HG03558 (cell line): ENCODE measurements around the gene TBC1D10B.

Experiments
- ATAC-seq: cut with Tn5 transposase; IDR thresholded peaks from one replicate; pipeline ENCODE4 v1.9.1; 2021; ENCODE audit warnings: moderate number of reproducible peaks; ENCODE audit not compliant: unreplicated experiment; ENCODE audit errors: extremely low read depth

TBC1D10B gene

DNA sequence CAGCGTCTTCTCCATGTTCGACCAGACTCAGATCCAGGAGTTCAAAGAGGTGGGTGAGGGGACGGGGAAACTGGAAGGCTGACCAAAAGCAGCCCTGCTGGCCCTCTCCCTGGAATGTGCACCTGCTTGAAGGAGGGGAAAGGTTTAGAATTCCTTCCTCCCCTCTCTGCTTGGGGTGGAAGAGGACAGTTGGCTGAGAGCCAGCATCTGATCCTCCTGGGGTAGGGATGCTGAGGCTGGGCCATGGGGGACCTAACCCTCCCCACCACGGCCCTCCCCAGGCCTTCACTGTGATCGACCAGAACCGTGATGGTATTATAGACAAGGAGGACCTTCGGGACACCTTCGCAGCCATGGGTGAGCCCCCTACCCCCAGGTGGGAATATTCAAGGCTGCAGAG, 5.6 kb upstream of the TBC1D10B start:
- no peak for ATAC-seq

DNA sequence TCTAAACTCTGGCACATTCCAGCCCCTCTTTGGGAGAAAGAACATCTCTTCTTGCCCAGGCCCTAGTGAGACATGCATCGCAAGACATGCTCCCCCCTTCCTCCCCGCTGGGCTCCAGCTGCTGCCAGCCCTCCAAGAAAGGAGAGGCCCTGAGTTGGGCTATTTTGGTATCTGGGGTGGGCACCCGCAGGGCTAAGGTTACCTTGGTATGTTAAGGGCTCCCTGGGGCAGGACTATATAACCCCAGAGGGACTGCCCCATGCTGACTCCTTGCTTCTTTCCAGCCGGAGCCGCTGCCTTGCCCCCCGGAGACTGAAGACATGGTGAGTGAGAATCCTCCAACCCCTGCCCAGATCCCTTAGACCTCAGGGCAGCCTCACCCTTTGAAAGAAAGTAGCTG, 4.2 kb upstream of the TBC1D10B start, which contains the start of gene MYL11:
MYL11 (plus strand) TSS at position 265 of the 400 bp plus-strand sequence; CDS start at position 321, 56 bp downstream.
- ATAC-seq: no peak

- no peak for ATAC-seq
These were observed 2.4 kb upstream of the TBC1D10B start for GRCh38 chr16:30372725-30373124.

DNA sequence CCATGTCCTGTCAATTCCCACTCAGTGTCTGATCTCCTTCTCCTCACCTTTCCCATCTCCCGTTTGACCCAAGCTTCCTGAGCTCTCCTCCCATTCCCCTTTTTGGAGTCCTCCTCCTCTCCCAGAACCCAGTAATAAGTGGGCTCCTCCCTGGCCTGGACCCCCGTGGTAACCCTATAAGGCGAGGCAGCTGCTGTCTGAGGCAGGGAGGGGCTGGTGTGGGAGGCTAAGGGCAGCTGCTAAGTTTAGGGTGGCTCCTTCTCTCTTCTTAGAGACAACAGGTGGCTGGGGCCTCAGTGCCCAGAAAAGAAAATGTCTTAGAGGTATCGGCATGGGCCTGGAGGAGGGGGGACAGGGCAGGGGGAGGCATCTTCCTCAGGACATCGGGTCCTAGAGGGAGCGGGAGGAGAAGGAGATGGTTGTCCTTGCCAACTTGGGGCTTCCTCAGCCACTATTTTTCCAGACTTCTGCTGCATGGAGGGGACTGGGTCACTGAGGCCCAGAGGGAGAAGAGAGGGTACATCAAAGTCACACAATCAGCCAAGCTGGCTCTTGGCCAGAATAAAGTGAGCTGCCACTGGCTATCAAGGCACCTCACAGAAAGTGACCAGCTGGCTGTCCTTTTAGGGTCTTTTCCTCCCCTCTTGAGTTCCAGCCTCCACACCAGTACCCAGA, 1.9 kb upstream of the TBC1D10B start:
- ATAC-seq: no peak

- ATAC-seq: no peak
These were observed 1.0 kb upstream of the TBC1D10B start for GRCh38 chr16:30371248-30371816.

DNA sequence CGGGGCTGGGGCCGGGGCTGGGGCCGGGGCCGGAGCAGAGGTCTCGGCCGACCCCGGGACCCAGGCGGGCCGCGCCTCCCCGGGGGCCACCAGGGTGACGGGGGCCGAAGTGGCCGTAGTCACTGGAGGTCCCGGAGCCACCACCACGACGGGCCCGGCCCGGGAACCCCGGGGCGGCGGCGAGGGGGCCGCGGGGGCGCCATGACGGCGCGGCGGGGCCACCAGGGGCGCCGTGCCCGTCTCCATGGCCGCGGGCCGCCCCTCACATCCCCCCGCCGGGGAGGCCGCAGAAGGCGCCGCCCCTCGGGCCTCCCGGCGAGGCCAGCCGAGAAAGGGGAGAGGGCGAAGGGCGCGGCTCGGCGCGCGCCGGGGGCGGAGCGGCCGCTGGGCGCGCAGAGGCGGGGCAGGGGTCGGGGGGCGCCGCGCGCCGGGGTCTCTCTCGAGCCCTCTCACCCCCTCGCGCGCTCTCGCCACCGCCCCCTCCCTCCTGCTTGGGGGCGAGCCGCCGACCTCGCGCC, 297 bp downstream of the TBC1D10B start:
- no peak for ATAC-seq

GRCh38 chr16:30369091-30369937, 980 bp downstream of the TBC1D10B start:
- ATAC-seq: no peak

GRCh38 chr16:30368792-30369090, 1.6 kb downstream of the TBC1D10B start:
- ATAC-seq: no peak

DNA sequence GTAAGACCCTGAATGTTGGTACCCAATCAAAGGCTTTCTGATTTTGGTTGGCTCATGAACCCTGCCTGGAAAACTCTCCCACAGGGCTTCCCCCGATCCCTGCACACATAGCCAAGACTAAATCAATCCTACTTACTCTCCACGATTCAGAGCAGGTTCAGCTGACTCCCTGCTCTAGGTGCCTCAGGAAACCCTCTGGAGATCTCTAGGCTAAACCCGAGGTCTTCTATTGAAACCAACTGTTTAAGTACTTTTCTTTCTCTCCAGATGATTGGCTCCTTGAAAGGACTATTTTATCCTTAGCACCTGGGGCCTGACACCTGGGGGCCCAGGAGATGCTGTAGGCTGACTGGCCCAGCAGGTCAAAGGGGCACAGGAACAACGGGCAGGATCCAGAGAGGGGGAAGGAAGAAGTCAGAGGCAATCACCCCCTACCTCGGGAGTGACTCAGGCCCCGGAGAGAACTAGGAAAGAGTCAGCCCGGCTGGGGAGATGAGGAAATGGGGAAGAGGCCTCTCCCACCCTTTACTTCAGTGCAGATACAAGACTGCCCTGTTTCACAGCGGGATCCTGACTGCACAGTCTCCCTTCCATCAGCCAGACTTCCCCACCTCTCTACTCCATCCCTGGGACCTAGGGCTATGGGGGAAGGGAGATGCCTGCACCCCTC, 2.0 kb downstream of the TBC1D10B start:
- no peak for ATAC-seq

DNA sequence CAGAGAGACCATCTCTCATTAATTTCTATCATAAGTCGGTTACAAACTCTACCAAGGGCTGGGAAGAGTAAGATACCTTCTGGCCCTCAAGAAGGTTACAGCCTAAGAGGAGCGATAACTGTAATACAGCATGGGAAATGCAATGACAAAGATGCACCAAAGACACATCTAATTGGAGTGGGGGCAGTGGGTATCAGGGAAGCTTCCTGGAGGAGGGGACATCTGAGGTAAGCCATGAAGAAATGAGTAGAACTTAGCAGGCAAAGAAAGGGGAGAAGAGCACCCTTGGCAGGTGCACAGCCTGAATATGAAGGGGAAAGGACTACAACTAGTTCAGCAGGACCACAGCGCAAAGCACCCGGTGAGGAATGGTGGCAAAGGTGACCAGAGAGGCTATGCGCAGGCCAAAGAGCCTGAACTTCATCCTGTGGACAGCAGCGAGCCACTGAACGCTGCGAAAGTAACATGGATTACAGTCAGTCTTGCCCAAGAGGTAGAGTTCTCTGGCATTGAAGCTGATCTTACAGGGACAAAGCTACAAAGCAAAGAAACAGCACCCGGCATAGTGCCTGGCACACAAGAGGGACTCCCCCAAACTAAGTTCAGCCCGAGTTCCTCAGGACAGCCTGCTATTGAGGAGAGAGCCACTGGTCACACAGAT, 2.8 kb downstream of the TBC1D10B start:
- ATAC-seq: no peak

- no peak for ATAC-seq
These were observed 3.8 kb downstream of the TBC1D10B start for GRCh38 chr16:30366511-30366910.

GRCh38 chr16:30365200-30365599, 5.1 kb downstream of the TBC1D10B start:
- ATAC-seq: no peak

DNA sequence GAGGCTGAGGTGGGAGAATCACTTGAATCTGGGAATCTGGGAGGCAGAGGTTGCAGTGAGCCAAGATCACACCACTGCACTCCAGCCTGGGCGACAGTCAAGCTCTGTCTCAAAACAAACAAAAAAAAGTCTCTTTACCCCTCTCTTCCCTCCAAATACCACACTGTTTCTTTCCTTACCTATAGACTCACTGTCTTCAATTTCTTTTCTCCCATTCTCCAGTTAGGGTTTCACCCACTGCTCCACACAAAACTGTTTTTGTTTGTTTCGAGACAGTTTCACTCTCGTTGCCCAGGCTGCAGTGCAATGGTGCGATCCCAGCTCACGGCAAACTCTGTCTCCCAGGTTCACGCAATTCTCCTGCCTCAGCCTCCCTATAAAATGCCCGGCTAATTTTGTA, 9.1 kb downstream of the TBC1D10B start:
- ATAC-seq: no peak

GRCh38 chr16:30359871-30360170, 10.5 kb downstream of the TBC1D10B start:
- no peak for ATAC-seq

GRCh38 chr16:30358990-30359870, 11.1 kb downstream of the TBC1D10B start:
- ATAC-seq: no peak

DNA sequence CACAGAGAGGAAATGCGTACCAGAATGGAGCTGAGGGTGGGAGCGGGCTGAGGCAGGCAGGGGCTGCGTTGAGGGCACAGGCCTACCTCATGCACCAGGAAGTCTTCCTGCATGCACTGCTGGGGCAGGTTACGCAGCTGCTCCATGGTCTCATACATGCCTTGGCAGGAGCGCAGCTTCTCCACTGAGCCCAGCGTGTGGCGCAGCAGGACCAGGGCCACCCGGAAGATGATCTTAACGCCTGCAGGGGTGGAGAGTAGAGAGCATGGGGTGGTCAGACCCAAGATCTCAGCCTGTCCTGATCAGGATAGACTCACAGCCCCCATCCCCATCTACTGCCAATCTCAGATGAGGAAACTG, 11.7 kb downstream of the TBC1D10B start:
- no peak for ATAC-seq

DNA sequence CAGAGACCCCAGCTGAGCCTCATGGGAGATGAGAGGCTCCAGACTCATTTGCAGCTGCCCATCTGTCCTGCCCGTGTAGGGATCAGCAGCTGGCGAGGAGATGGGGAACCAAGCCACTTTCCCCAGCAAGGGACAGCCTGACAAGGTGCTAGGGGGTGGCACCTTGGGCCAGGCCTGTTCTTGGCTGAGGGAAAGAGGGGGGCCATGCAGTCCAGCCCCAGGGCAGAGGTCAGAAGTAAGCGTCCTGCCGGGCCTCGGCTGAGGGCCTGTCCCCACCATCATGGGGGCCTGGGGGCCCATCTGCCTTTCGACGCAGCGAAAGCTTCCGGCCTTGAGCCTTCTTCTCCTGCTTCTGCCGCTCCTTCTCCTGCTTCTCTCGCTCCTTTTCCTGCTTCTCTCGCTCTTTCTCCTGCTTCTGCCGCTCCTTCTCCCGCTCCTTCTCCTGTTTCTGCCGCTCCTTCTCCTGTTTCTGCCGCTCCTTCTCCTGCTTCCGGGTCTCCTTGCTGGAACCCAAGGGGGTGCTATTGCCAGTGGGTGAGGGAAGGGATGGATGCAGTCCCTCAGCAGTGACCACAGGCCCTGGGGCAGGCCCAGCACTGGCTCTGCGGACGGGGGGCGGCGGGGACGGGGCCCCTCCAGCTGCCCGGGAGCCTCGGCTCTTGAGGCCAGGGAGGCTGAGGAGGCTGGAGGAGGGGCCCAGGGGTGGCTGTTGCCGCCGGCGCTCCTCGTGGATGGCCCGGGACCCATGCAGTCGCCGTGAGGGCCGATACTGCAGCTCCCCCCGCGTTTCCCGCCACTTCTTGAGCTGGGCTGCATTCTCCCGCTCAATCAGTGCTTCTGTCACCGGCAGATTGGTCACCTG, 12.3 kb downstream of the TBC1D10B start:
- ATAC-seq: no peak

DNA sequence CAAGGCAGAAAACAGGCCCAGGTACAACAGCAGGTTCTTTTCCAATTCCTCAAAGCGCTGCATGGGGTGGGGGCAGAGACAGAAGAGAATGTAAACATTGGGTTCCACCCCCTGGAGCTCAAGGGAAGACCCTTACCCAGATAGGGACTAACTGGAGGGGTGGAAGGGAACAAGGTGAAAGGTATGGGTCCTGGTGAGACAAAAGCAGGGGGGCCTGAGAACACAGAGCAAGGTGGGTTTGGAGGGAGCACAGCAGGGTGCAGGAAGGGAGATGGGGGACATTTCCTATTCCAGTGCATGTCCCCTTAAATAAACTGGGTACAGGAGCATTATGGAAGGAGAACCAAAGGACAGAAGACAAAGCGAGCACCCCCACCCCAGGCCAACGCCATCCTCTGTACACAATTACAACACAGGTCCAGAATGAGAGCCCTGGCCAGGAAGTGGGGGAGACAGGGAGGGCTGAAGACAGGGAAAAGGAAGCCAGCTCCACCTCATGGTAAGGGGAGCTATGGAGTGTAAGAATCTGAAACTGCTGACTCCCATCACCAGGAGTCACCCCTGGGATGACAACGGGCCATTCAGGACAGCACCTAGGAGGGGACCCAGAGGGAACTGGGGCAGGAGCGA, 13.1 kb downstream of the TBC1D10B start:
- ATAC-seq: no peak
